Gastrocnemius medialis (tissue), 4 donors: ENCODE measurements around the gene RHEB.

Source experiments
- POLR2A ChIP-seq, 2 donors: fragments of 450-650 bp; IDR thresholded peaks; one replicate each; pipeline ENCODE4 v1.6.1; 2017; ENCODE audit warnings: antibody characterized with exemption in 2 of 2, mild to moderate bottlenecking in 2 of 2, moderate library complexity in 2 of 2
- TF ChIP-seq, protein P1 (sequence below), 5 experiments: fragments of 450-650 bp in 3 of 5; fragments of 200-600 bp in 2 of 5; sonication (generic) in 2 of 5; IDR thresholded peaks in 4 of 5; conservative IDR thresholded peaks in 1 of 5; 1 replicate in 4 of 5; 2 replicates in 1 of 5; pipeline ENCODE4 v1.5.1; 2016 to 2019; ENCODE audit warnings: antibody characterized with exemption in 5 of 5, mild to moderate bottlenecking in 3 of 5, moderate library complexity in 3 of 5

DNA sequence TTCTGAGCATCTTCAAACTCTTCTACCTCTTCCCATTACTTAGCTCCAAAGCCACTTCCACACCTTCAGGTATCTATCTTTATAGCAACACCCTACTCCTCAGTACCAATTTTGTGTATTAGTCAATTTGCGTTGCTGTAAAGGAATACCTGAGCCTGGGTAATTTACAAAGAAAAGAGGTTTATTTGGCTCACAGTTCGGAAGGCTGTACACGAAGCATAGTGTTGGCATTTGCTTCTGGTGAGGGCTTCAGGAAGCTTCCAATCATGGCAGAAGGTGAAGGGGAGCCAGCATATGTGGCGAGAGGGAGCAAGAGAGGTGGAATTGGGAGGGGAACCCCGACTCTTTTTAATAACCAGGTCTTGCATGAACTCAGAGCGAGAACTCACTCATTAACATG is 62.2 kb downstream of the RHEB start:
- TF ChIP-seq, protein P1, sequence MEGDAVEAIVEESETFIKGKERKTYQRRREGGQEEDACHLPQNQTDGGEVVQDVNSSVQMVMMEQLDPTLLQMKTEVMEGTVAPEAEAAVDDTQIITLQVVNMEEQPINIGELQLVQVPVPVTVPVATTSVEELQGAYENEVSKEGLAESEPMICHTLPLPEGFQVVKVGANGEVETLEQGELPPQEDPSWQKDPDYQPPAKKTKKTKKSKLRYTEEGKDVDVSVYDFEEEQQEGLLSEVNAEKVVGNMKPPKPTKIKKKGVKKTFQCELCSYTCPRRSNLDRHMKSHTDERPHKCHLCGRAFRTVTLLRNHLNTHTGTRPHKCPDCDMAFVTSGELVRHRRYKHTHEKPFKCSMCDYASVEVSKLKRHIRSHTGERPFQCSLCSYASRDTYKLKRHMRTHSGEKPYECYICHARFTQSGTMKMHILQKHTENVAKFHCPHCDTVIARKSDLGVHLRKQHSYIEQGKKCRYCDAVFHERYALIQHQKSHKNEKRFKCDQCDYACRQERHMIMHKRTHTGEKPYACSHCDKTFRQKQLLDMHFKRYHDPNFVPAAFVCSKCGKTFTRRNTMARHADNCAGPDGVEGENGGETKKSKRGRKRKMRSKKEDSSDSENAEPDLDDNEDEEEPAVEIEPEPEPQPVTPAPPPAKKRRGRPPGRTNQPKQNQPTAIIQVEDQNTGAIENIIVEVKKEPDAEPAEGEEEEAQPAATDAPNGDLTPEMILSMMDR (IDR thresholded peaks at IDR 0.05 in 4 of 5, conservative IDR thresholded peaks at IDR 0.05 in 1 of 5): no peak
- TF ChIP-seq POLR2A (IDR thresholded peaks at IDR 0.05): no peak
